ACHN (cell line): Measurements from ENCODE around the gene RGPD3.
"Not testable (repeated sequence)": the region's sequence is repeated elsewhere in the genome, so short reads cannot be mapped to it uniquely, and the experiment has no call there.

Experiments used
- DNase-seq: peaks from one replicate; pipeline ENCODE4 v3.0.0-alpha.2; 2015
- in situ Hi-C: cut with HindIII; loops from 2 replicates; pipeline ENCODE4 v1.10.0; 2017; ENCODE audit warnings: low sequenced_read_pairs, low pct_ligation_motif_present, low pct_unique_long_range_greater_than_20kb

Gene RGPD3

DNA sequence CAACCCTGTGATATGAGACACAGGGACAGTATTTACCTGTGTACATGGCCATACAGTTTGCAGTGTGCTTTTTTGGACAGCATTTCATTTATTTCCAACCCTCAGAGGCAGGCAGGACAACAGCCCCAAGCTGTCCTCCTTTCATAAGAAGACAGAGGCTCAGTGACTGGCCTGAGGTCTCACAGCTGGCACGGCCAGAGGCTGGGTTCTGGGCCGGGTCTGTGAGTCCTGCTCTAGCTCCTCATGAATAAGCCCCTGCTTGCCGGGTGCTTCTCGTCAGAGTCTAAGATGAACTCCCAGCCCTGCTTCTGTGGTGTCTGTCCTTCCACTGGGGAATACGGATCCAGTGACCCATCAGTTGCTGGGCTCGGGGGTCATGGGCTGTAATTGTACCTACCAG is 21.5 kb upstream of the RGPD3 start:
- in situ Hi-C loops, DNase-seq: not testable (repeated sequence)

DNA sequence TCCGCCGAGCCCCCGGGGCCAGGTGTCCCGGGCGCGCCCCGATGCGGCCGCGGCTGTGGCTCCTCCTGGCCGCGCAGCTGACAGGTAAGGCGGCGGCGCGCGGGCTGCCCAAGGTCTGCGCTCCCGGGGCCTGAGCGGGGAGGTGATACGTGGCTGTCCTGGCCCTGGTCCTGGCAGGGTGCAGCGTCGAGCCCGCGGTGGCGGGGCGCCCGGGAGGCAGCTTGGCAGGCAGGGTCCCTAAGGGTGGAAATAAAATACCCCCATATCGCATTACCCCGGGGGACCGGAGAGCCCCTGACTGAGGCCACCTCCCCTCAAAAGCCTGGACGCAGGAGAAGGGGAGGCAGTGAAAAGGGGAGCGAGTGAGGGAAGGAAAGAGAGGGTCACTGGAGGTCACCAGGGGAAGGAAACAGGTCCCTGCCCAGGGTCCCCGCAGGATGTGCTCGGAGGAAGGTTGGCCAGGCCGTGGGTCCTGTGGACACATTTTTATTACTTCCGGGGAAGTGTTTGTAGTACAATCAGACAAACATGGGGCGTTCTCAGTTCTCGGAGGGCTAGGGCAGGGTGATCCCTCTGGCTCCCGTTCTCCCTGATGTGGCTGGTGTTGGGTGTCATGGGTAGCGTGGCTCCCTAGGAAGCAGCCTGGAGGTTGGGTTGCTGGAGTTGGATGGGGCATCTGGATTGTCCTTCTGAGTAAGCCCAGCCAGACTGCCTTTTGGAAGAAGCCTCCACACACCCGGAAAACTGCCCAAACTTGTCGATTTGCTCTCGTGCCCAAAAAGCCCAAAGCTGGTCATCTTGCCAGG is 19.4 kb upstream of the RGPD3 start:
- in situ Hi-C loops, DNase-seq: not testable (repeated sequence)

DNA sequence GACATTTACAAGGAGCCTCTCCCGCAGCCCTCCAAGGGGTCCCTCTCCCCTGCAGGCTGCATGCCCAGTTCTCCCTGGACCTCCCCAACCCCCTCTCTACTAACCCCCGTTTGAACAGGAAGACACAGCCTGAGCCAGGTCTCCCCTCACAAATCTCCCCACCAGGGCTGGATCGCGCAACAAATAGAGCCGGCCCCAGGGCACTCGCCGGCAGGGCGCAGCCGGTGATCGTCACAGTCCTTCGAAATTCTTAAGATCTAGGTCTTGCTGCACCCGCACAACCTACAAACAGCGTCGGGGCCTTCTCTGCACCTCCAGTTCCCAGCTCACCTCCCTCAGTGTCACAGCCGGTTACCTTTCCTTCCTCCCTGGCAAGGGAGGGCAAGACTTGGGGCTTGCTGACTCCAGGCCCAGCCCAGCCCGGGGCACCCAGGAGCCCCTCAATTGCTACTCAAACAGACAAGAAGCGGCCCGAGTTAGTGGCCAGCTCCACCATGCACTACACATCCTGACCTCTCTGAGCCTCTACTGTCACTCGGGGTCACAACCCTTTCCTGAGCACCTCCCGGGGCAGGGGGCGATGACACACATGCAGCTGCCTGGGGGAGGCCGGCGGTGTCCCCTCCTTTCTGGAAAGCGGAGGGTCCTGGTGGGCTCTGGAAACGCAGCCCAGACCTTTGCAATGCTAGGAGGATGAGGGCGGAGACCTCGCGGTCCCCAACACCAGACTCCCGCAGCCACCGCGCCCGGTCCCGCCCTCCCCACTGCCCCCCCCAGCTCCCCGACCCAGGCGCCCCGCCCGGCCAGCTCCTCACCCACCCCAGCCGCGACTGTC is 18.6 kb upstream of the RGPD3 start, which contains the start of gene CD8B2:
Gene CD8B2 (plus strand): TSS at position 814 of the 835 bp plus-strand sequence. CDS start 63 bp downstream, outside the sequence.
- in situ Hi-C loops, result not testable (repeated sequence)

DNA sequence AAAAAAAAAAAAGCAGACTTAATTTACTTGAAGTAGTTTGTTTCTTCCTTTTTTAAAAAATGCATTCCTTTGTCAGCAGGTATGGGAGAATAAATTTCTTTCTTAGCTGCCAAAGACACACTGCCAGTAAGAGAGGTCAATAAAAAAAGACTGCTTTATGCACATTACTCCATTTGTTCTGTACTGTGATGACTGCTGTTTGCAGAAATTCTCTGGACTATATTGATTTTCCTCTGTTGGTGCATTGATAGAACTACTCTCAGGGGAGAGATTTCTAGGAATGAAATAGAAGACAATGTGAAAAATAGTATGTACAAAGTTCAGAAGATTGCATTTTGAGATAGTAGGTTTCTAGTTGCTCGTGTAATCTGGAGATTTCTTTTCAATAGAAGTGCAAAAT is 11.3 kb upstream of the RGPD3 start:
- in situ Hi-C loops, DNase-seq: not testable (repeated sequence)

More for the DNA sequence above, 18.6 kb upstream of the RGPD3 start, which contains the start of gene CD8B2:
- not testable (repeated sequence) for DNase-seq

DNA sequence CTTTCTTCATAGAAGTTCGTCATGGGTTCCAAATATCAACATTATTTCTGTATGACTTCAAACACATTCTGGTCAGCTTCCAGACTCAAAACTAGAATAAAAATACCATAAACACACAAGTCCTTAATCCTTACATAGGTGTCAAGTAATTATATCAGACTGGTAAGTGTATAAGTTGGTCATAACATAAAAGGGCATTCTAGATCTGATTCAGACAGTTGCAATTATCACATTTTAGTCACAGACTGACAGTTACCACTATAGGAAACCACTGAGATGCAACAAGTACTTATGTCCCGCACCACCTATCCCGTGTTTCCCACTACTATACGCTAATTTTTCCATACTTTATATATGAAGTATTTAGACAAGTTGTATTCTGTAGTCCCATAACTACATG is 9.4 kb upstream of the RGPD3 start:
- DNase-seq, in situ Hi-C loops: not testable (repeated sequence)

DNA sequence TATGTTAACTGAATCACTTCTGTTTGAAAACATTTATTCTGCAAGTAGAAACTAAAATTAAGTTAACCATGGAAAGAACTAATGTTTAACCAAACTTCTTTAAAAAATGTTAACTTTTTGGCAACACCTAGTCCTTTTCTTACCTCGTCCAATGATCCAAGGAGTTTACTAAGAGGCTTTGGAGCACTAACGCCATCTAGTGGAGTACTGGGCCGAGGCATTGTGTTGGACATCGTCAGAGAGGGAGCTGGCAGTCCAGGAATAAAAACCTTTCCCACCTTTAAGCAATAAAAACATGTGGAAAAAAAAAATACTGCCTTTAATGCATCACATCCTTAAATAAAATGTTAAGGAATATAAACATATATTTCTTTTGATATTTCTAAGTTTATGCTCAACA is 2.4 kb upstream of the RGPD3 start:
- DNase-seq, in situ Hi-C loops: not testable (repeated sequence)

DNA sequence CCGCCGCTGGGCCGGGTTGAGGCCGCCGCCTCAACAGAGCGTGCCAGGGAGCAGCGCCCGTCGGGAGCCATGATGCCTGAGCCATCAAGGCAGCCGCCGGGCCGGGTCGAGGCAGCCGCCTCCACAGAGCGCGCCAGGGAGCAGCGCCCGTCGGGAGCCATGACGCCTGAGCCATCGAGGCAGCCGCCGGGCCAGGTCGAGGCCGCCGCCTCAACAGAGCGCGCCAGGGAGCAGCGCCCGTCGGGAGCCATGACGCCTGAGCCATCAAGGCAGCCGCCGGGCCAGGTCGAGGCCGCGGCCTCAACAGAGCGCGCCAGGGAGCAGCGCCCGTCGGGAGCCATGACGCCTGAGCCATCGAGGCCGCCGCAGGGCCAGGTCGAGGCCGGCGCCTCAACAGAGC is 697 bp downstream of the RGPD3 start:
- DNase-seq, in situ Hi-C loops: not testable (repeated sequence)

DNA sequence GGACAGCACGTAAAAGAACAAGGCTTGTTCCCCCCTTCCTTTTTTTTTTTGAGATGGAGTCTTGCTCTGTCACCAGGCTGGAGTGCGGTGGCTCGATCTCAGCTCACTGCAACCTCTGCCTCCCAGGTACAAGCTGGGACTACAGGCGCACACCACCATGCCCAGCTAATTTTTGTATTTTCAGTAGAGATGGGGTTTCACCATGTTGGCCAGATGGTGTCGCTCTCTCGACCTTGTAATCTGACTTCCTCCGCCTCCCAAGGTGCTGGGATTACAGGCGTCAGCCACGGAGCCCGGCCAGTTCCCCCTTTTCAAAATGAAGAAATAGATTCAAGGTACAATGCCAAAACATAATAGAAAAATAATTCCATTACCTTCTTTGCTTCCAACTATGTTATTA is 6.3 kb downstream of the RGPD3 start:
- in situ Hi-C loops, DNase-seq: not testable (repeated sequence)

DNA sequence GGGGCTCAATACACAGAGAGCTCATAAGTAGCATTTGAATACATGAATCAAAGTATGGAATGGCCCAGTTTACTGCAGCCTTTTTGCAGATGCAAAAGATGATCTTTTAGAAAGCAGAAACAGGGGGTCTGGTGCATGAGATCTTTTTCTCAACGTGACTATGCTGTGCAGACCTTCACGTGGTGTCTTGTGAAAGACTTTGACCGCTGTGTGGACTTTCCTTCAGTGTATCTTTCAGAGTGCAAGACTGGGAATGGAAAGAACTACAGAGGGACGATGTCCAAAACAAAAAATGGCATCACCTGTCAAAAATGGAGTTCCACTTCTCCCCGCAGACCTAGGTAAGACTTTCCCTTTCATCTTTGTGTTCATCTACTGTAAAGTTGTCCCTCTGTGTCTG is 77.5 kb downstream of the RGPD3 start:
- in situ Hi-C loops, DNase-seq: not testable (repeated sequence)

DNA sequence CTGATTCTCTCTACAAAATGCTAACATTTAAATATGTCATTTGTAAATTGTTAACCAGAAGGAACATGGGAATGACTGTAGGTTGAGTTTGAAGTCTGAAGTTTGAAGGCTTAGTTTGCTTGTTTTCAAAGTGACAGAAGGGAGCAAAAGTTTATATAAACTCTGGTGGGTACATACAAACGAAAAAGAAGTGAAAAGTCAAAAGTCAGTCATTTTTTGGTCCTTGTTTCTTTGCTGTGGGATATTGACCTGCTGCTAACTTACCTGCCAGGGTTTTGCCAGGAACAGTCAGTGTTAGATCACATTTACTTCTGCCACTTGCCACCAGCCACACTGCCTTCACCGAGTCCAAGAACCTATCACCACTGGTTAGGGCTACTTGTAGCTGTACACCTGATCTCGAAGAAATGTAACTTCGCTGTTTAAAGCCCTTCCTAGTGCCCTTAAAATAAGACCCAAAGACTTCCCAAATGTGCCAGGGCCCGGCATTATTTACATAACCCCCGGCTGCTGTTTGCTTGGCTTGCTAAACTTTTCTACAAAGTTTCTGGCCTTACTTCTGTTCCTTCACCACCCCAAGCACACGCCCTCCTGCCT is 79.3 kb downstream of the RGPD3 start:
- DNase-seq, in situ Hi-C loops: not testable (repeated sequence)

DNA sequence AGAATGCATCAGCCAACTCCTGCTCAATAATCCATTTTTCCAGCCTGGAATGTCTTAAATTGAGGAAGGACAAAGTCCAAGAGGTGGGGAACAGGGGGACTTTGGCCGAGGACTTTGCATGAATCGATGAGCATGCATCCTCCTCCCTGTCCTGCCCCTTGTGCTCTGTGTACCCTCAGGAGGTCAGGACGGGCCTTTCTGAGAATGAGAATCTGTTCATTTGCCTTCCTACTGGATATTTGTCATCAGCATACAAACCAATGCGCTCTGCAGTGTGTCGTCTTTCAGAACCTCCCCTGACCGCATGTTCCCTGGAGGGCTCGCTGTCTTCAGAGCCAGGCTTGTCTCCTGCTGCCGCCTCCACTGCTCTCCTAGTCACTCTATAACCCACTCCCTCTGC is 83.7 kb downstream of the RGPD3 start:
- in situ Hi-C loops, DNase-seq: not testable (repeated sequence)

DNA sequence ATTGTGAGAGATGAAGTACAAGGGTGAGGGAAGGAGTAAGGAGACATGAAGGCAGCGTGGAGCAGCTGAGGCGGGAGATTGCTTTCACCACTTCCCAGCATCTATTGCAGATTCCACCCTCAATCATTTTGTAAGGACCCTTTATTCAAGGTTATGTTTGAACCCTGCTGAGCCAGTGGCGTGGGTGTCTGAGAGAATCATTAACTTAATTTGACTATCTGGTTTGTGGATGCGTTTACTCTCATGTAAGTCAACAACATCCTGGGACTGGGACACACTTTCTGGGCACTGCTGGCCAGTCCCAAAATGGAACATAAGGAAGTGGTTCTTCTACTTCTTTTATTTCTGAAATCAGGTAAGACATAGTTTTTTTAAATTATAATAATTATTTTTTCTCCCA is 86.3 kb downstream of the RGPD3 start:
- DNase-seq, in situ Hi-C loops: not testable (repeated sequence)

DNA sequence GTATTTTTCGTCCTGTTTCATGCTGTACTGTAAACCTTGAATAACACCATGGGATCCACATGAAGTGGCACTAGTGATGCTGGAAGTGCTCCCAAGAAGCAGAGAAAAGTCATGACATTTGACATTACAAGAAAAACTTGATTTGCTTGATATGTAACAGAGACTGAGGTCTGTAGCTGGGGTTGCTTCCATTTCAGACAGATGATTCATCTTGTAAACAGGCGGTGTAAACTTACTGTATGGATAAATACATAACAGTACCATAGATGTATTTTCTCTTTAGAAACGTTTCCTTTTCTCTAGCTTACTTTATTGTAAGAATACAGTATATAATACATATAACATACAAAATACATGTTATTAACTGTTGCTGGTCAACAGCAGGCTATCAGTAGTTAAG is 88.6 kb downstream of the RGPD3 start:
- in situ Hi-C loops, DNase-seq: not testable (repeated sequence)

DNA sequence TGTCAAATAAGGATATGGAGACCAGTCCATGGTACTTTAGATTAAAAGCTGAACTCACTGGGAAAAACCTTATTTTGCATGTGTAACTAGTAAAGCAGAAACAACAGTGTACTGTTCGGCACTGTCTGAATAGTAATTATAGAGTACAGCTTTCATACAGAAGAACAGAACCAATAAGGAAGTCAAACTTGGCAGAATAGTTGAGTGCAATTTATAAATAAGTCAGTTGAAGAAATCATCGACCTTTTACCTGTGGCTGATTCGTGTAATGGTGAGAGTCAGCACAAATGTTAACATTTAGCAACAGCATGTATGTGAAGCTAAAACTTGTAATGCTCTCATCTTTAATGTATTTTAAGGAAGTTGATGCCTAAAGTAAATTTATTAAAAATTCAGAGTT is 99.0 kb downstream of the RGPD3 start:
- DNase-seq, in situ Hi-C loops: not testable (repeated sequence)

DNA sequence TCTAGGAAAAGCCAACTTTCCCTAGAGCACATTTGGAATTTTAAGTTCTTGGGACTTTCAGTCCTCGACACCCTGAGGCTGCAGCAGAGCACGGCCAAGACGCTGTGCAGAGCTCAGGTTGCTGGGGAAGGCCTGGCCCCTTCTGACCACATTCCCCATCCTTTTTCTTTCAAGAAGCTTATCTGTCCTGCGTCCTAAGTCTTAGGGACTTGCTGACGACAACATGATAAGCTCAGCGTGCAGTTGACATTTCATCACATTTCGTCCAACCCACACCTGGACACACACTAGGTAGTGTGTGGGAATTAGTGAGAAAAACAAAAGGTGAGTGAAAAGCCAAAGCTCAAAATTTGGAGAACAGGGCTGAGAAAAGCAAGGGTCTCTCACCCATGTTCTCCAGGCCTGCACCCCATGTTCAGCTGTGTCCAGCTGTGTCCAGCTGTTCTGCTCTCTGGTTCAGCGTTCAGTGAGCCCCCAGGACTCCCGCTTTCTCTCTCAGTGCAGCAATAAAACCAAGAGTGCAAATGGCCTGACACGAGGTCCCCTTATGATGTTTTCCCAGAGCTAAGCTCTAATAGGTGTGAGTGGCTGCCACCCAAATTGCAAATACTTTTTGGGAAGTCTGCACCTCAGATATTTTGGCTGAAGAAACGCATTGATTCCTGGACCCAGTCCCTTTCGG is 101.9 kb downstream of the RGPD3 start:
- in situ Hi-C loops, result no loop called here

DNA sequence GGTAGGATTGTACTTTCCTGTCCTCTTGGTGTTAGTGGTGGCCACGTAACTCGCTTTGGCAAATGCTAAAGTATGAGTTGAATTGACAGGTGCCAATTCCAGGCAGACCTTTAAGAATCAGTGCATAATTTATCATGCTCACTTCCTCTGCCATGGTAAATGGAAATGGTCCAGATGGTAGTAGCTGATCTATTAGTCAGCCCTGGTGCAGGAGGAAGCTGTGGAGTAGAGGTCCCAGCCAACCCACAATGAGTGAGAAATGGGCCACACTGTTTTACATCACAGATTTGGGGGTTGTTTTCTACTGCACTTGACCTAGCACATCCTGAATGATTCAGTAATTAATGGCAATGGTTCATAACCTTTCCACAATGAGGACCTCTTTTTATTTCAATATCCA is 104.4 kb downstream of the RGPD3 start:
- in situ Hi-C loops, result no loop called here

More for the DNA sequence above, 101.9 kb downstream of the RGPD3 start:
- no peak for DNase-seq

DNA sequence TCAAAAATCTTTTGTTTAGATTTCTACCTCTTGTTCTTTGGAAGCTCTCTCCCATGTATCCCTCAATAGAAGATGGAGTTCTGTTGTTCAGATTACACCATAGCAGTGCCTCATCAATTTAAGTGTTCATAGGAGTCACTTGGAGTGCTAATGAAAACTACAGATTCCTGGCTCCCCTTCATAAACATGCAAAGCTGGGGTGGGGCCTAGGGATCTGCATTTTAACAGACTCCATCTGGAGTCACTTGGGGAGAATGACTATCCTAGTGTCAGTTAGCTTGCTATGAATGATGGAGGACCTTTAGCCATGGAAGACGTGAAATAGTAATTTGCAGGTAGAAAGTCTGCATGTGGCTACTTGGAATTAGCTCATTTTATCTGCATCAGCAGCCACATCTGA is 105.4 kb downstream of the RGPD3 start:
- in situ Hi-C loops, result no loop called here
- no peak for DNase-seq

More for the DNA sequence above, 104.4 kb downstream of the RGPD3 start:
- DNase-seq, result no peak

DNA sequence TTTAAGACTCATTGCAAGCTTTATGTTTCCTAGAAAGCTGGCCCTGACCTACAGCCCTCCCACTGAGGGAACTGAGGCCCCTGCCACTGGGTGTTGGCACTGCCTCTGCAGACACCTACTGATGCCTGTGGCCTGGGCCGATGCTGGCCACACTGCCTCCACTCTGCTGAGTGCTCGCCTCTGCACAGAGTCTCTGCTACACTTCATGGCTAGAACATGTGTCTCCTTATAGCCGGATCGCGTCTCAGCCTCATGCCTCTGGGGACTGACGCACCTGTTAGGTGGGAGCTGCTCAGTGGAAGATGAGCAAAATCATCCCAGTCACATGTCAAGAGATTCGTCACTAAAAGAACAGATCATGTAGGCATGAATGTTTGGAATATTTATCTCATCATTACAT is 108.7 kb downstream of the RGPD3 start:
- no peak for DNase-seq

More for the DNA sequence above, 108.7 kb downstream of the RGPD3 start:
- in situ Hi-C loops, result no loop called here
